ENCODE results near the gene KRTAP21-2. TPM values are rescaled to one million over a fixed set of nuclear protein-coding genes. Genes with fewer than 3 reads are reported as not detected.

The KRTAP21-2 gene
- total and polyA plus RNA-seq, 2 experiments from 2014 or later: not detected

DNA sequence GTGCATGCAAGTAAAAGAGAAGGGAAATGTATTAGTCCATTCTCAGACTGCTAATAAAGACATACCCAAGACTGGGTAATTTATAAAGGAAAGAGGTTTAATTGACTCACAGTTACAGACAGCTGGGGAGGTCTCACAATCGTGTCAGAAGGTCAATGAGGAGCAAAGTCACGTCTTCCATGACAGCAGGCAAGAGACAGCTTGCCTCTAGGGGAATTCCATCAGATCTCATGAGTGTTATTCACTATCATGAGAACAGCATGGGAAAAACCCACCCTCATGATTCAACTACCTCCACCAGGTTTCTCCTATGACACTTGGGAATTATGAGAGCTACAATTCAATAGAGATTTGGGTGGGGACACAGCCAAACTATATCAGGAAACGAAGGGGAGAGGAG, 36.6 kb downstream of the KRTAP21-2 start:
- TF ChIP-seq, protein P1, sequence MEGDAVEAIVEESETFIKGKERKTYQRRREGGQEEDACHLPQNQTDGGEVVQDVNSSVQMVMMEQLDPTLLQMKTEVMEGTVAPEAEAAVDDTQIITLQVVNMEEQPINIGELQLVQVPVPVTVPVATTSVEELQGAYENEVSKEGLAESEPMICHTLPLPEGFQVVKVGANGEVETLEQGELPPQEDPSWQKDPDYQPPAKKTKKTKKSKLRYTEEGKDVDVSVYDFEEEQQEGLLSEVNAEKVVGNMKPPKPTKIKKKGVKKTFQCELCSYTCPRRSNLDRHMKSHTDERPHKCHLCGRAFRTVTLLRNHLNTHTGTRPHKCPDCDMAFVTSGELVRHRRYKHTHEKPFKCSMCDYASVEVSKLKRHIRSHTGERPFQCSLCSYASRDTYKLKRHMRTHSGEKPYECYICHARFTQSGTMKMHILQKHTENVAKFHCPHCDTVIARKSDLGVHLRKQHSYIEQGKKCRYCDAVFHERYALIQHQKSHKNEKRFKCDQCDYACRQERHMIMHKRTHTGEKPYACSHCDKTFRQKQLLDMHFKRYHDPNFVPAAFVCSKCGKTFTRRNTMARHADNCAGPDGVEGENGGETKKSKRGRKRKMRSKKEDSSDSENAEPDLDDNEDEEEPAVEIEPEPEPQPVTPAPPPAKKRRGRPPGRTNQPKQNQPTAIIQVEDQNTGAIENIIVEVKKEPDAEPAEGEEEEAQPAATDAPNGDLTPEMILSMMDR (IDR thresholded peaks at IDR 0.05; ENCODE audit: low read depth, low read length): no peak
- no peak overlapping the region for H3K4me3 ChIP-seq
- no peak overlapping the region for H3K27ac ChIP-seq
- H3K4me1 ChIP-seq (ENCODE audit: low read depth): no peaks in the 10 kb centered on the region
- H3K27me3 ChIP-seq: no peaks in the 10 kb centered on the region
- no peak for DNase-seq (ENCODE audit: low read depth in 1 of 2, low spot score in 1 of 2)
- no peaks in the 10 kb centered on the region for H3K9me3 ChIP-seq (ENCODE audit: low read depth)
- H3K36me3 ChIP-seq: no peaks in the 10 kb centered on the region

DNA sequence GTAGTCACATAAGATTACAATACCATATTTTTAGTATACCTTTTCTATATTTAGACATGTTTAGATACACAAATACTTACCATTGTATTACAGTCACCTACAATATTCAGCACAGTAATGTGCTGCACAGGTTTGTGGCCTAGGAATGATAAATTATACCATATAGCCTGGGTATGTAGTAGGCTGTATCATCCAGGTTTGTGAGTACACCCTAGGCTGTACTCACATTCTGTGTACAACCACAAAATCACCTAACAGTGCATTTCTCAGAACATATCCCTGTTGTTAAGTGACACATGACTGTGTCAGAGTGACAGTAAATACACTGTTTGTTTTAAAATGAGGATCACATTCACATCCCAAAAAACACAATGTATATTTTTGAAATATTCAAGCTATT, 39.6 kb downstream of the KRTAP21-2 start:
- Histone ChIP-seq H3K9me3 (ENCODE audit: low read depth) (no peaks in the 10 kb centered on the region), H3K27ac (no peak overlapping the region), H3K4me3 (no peak overlapping the region), H3K4me1 (ENCODE audit: low read depth) (no peaks in the 10 kb centered on the region), H3K36me3 (no peaks in the 10 kb centered on the region), H3K27me3 (no peaks in the 10 kb centered on the region)
- TF ChIP-seq, protein P1 (IDR thresholded peaks at IDR 0.05; ENCODE audit: low read depth, low read length): no peak
- DNase-seq (ENCODE audit: low read depth in 1 of 2, low spot score in 1 of 2): no peak

Other genes starting within 250 kb of the KRTAP21-2 start
- not detected in 2 replicates for gene KRTAP19-5, start 245.1 kb downstream of the KRTAP21-2 start, total RNA-seq
- gene KRTAP19-5, start 245.1 kb downstream of the KRTAP21-2 start, polyA plus RNA-seq: not detected in 2 replicates
- not detected in 2 replicates for gene KRTAP19-6, start 205.4 kb downstream of the KRTAP21-2 start, total RNA-seq
- gene KRTAP19-6, start 205.4 kb downstream of the KRTAP21-2 start, polyA plus RNA-seq: not detected in 2 replicates
- gene KRTAP19-7, start 185.9 kb downstream of the KRTAP21-2 start, total RNA-seq: not detected in 2 replicates
- not detected in 2 replicates for gene KRTAP19-7, start 185.9 kb downstream of the KRTAP21-2 start, polyA plus RNA-seq
- gene KRTAP22-2, start 156.9 kb downstream of the KRTAP21-2 start, total RNA-seq: not detected in 2 replicates
- not detected in 2 replicates for gene KRTAP22-2, start 156.9 kb downstream of the KRTAP21-2 start, polyA plus RNA-seq
- gene KRTAP6-3, start 154.8 kb downstream of the KRTAP21-2 start, total RNA-seq: not detected in 2 replicates
- gene KRTAP6-3, start 154.8 kb downstream of the KRTAP21-2 start, polyA plus RNA-seq: not detected in 2 replicates
- gene KRTAP6-2, start 148.4 kb downstream of the KRTAP21-2 start, total RNA-seq: not detected in 2 replicates
- gene KRTAP6-2, start 148.4 kb downstream of the KRTAP21-2 start, polyA plus RNA-seq: not detected in 2 replicates
- gene KRTAP22-1, start 146.2 kb downstream of the KRTAP21-2 start, total RNA-seq: not detected in 2 replicates
- gene KRTAP22-1, start 146.2 kb downstream of the KRTAP21-2 start, polyA plus RNA-seq: not detected in 2 replicates
- not detected in 2 replicates for gene KRTAP6-1, start 133.3 kb downstream of the KRTAP21-2 start, total RNA-seq
- gene KRTAP6-1, start 133.3 kb downstream of the KRTAP21-2 start, polyA plus RNA-seq: not detected in 2 replicates
- not detected in 2 replicates for gene KRTAP20-1, start 130.8 kb downstream of the KRTAP21-2 start, total RNA-seq
- not detected in 2 replicates for gene KRTAP20-1, start 130.8 kb downstream of the KRTAP21-2 start, polyA plus RNA-seq
- gene KRTAP20-4, start 126.6 kb downstream of the KRTAP21-2 start, total RNA-seq: not detected in 2 replicates
- gene KRTAP20-4, start 126.6 kb downstream of the KRTAP21-2 start, polyA plus RNA-seq: not detected in 2 replicates
- gene KRTAP20-2, start 112.1 kb downstream of the KRTAP21-2 start, total RNA-seq: not detected in 2 replicates
- not detected in 2 replicates for gene KRTAP20-2, start 112.1 kb downstream of the KRTAP21-2 start, polyA plus RNA-seq
- not detected in 2 replicates for gene KRTAP20-3, start 104.4 kb downstream of the KRTAP21-2 start, total RNA-seq
- not detected in 2 replicates for gene KRTAP20-3, start 104.4 kb downstream of the KRTAP21-2 start, polyA plus RNA-seq
- not detected in 2 replicates for gene KRTAP21-3, start 28.5 kb downstream of the KRTAP21-2 start, total RNA-seq
- not detected in 2 replicates for gene KRTAP21-3, start 28.5 kb downstream of the KRTAP21-2 start, polyA plus RNA-seq
- not detected in 2 replicates for gene KRTAP21-1, start 8.2 kb upstream of the KRTAP21-2 start, total RNA-seq
- gene KRTAP21-1, start 8.2 kb upstream of the KRTAP21-2 start, polyA plus RNA-seq: not detected in 2 replicates
- gene KRTAP8-1, start 66.0 kb upstream of the KRTAP21-2 start, total RNA-seq: not detected in 2 replicates
- gene KRTAP8-1, start 66.0 kb upstream of the KRTAP21-2 start, polyA plus RNA-seq: not detected in 2 replicates
- gene KRTAP7-1, start 82.5 kb upstream of the KRTAP21-2 start, total RNA-seq: not detected in 2 replicates
- gene KRTAP7-1, start 82.5 kb upstream of the KRTAP21-2 start, polyA plus RNA-seq: not detected in 2 replicates
- not detected in 2 replicates for gene KRTAP11-1, start 134.3 kb upstream of the KRTAP21-2 start, total RNA-seq
- not detected in 2 replicates for gene KRTAP11-1, start 134.3 kb upstream of the KRTAP21-2 start, polyA plus RNA-seq

All from cardiac muscle cell (in vitro differentiated cells and primary cell).